Measurements from ENCODE around the gene ALDH7A1.

Gene ALDH7A1

DNA sequence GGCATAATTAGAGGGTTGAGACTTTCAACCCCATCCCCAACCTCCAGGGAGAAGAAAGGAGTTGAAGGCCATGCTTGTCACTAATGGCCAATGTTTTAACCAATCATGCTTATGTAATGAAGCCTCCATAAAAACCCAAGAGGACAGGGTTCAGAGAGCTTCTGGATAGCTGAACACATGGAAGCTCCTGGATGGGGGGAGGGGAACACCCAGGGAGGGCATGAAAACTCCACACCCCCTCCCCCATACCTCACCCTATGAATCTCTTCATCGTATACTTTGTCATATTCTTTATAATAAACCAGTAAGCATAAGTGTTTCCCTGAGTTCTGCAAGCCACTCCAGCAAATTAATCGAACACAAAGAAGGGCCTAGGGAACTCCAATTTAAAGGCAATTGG, 81.7 kb downstream of the ALDH7A1 start:
- TF ChIP-seq SIN3A (IDR thresholded peaks at IDR 0.05; ENCODE audit: borderline replicate concordance, insufficient read depth, low read length), result no peak
- TF ChIP-seq, protein P1, sequence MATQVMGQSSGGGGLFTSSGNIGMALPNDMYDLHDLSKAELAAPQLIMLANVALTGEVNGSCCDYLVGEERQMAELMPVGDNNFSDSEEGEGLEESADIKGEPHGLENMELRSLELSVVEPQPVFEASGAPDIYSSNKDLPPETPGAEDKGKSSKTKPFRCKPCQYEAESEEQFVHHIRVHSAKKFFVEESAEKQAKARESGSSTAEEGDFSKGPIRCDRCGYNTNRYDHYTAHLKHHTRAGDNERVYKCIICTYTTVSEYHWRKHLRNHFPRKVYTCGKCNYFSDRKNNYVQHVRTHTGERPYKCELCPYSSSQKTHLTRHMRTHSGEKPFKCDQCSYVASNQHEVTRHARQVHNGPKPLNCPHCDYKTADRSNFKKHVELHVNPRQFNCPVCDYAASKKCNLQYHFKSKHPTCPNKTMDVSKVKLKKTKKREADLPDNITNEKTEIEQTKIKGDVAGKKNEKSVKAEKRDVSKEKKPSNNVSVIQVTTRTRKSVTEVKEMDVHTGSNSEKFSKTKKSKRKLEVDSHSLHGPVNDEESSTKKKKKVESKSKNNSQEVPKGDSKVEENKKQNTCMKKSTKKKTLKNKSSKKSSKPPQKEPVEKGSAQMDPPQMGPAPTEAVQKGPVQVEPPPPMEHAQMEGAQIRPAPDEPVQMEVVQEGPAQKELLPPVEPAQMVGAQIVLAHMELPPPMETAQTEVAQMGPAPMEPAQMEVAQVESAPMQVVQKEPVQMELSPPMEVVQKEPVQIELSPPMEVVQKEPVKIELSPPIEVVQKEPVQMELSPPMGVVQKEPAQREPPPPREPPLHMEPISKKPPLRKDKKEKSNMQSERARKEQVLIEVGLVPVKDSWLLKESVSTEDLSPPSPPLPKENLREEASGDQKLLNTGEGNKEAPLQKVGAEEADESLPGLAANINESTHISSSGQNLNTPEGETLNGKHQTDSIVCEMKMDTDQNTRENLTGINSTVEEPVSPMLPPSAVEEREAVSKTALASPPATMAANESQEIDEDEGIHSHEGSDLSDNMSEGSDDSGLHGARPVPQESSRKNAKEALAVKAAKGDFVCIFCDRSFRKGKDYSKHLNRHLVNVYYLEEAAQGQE (IDR thresholded peaks at IDR 0.05; ENCODE audit: insufficient read depth in 1 of 2, low read depth in 2 of 2, low read length in 2 of 2), result no peak
- no peak for TF ChIP-seq TAF1 (IDR thresholded peaks at IDR 0.05; ENCODE audit: borderline replicate concordance, insufficient read depth, low read length)
- TF ChIP-seq POLR2AphosphoS5 (IDR thresholded peaks at IDR 0.05; ENCODE audit: low read depth, low read length), result no peak
- TF ChIP-seq FOXP2 (optimal IDR thresholded peaks at IDR 0.05; ENCODE audit: borderline replicate concordance, extremely low read depth, extremely low read length, insufficient read depth), result no peak

DNA sequence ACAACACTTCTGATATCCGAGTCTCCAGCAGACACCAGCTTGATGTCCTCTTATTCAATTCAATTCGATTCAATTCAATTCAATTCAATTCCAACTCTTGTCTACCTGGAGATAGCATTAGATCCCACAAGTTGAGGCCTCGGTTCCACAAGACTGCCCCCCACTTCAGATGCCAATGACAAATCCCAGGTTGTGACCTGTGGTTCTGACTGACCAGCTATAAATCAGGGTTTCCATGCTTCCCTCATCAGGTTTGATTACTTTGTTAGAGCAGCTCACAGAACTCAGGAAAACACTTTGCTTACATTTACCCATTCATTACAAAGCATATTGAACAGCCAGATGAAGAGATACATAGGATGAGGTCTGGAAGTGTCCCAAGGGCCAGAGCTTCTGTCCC, 82.6 kb downstream of the ALDH7A1 start:
- TF ChIP-seq TAF1 (IDR thresholded peaks at IDR 0.05; ENCODE audit: borderline replicate concordance, insufficient read depth, low read length) (no peak), SIN3A (IDR thresholded peaks at IDR 0.05; ENCODE audit: borderline replicate concordance, insufficient read depth, low read length) (no peak), FOXP2 (optimal IDR thresholded peaks at IDR 0.05; ENCODE audit: borderline replicate concordance, extremely low read depth, extremely low read length, insufficient read depth) (no peak), POLR2AphosphoS5 (IDR thresholded peaks at IDR 0.05; ENCODE audit: low read depth, low read length) (no peak)
- TF ChIP-seq, protein P1 (IDR thresholded peaks at IDR 0.05; ENCODE audit: insufficient read depth in 1 of 2, low read depth in 2 of 2, low read length in 2 of 2), result no peak

DNA sequence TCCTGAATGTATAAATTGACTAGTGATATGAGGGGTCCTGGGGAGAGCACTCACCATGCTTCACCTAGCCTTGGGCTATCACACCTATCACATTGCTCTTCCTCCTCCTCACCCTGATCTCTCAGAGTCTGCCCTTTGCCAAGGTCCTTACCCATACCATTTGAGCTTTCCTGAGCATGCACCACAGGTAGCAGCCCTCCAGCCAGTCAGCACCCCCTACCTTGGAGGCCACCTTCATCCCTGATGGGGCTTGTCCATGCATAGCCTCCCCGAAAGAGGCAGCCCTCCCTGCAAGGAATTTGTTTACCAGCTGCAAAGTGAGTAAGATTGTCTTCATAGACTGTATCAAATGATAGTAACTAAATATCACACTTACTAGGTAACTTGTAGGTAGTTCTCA, 83.1 kb downstream of the ALDH7A1 start:
- TF ChIP-seq SIN3A (IDR thresholded peaks at IDR 0.05; ENCODE audit: borderline replicate concordance, insufficient read depth, low read length), result no peak
- TF ChIP-seq, protein P1 (IDR thresholded peaks at IDR 0.05; ENCODE audit: insufficient read depth in 1 of 2, low read depth in 2 of 2, low read length in 2 of 2), result no peak
- TF ChIP-seq FOXP2 (optimal IDR thresholded peaks at IDR 0.05; ENCODE audit: borderline replicate concordance, extremely low read depth, extremely low read length, insufficient read depth), result no peak
- no peak for TF ChIP-seq TAF1 (IDR thresholded peaks at IDR 0.05; ENCODE audit: borderline replicate concordance, insufficient read depth, low read length)
- no peak for TF ChIP-seq POLR2AphosphoS5 (IDR thresholded peaks at IDR 0.05; ENCODE audit: low read depth, low read length)

DNA sequence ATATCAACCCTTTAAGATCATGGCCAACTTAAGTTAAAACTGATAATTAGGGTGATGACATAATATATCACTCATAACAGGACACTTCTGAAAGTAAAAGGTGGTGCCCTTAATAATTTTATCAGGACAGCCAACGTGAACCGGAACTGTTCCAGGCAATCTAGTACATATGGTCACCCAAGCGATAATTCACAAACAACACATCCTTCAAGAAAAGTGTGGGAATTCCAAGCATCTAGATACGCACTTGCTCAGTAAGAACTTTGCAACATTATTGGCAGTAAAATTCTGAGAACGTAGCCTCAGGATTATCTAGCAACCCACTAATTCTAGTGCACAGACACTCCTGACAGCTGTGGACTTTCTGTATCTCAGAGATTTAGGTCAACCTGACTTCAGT, 85.7 kb downstream of the ALDH7A1 start:
- TF ChIP-seq SIN3A (IDR thresholded peaks at IDR 0.05; ENCODE audit: borderline replicate concordance, insufficient read depth, low read length) (no peak), FOXP2 (optimal IDR thresholded peaks at IDR 0.05; ENCODE audit: borderline replicate concordance, extremely low read depth, extremely low read length, insufficient read depth) (no peak), TAF1 (IDR thresholded peaks at IDR 0.05; ENCODE audit: borderline replicate concordance, insufficient read depth, low read length) (no peak), POLR2AphosphoS5 (IDR thresholded peaks at IDR 0.05; ENCODE audit: low read depth, low read length) (no peak)
- TF ChIP-seq, protein P1 (IDR thresholded peaks at IDR 0.05; ENCODE audit: insufficient read depth in 1 of 2, low read depth in 2 of 2, low read length in 2 of 2), result no peak

DNA sequence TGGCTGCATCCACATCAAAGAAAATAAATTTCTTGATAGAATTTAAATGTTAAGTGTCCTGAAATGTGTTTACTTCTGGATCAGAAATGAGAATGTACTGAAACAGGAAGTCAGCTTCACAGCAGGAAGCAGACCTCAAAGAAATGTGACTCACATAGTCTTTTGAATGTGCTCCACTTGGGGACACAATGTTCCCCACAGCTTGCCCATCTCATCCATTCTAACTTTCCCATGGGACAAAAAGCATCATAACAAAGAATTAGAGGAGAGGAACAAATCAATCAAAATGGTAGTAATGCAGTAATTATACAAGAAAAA, 86.1 kb downstream of the ALDH7A1 start:
- TF ChIP-seq, protein P1 (IDR thresholded peaks at IDR 0.05; ENCODE audit: insufficient read depth in 1 of 2, low read depth in 2 of 2, low read length in 2 of 2), result no peak
- TF ChIP-seq FOXP2 (optimal IDR thresholded peaks at IDR 0.05; ENCODE audit: borderline replicate concordance, extremely low read depth, extremely low read length, insufficient read depth) (no peak), POLR2AphosphoS5 (IDR thresholded peaks at IDR 0.05; ENCODE audit: low read depth, low read length) (no peak), TAF1 (IDR thresholded peaks at IDR 0.05; ENCODE audit: borderline replicate concordance, insufficient read depth, low read length) (no peak), SIN3A (IDR thresholded peaks at IDR 0.05; ENCODE audit: borderline replicate concordance, insufficient read depth, low read length) (no peak)

Measured in PFSK-1 (cell line).